Neural cell (in vitro differentiated cells): ENCODE measurements around the gene DIABLO. TPM values are rescaled to one million over a fixed set of nuclear protein-coding genes. Genes with fewer than 3 reads are reported as not detected.

Experiments
- H2AFZ ChIP-seq: fragments of 200-600, 300-800 bp; sonication (generic), shearing (Covaris generic); 2 replicates; pipeline ENCODE4 v1.6.0; 2014; ENCODE audit warnings: low read depth, mild to moderate bottlenecking, antibody characterized with exemption, low read length, moderate library complexity
- H3F3A ChIP-seq: fragments of 200-600 bp; shearing (Covaris generic); 2 replicates; pipeline ENCODE4 v1.6.1; 2016; ENCODE audit warnings: mild to moderate bottlenecking, moderate library complexity, mixed read lengths, antibody characterized with exemption, low read length; ENCODE audit not compliant: insufficient read depth, poor library complexity, severe bottlenecking
- H3K27ac ChIP-seq: fragments of 200-600, 300-800 bp; sonication (generic), shearing (Covaris generic); 2 replicates; pipeline ENCODE4 v1.5.1; 2014; ENCODE audit warnings: mild to moderate bottlenecking, low read length, moderate library complexity
- H3K27me3 ChIP-seq: fragments of 300-800, 200-600 bp; sonication (generic), shearing (Covaris generic); 2 replicates; pipeline ENCODE4 v1.6.0; 2014; ENCODE audit warnings: mild to moderate bottlenecking, low read depth, low read length, moderate library complexity; ENCODE audit not compliant: insufficient read depth
- H3K36me3 ChIP-seq: fragments of 300-800, 200-600 bp; sonication (generic), shearing (Covaris generic); 2 replicates; pipeline ENCODE4 v1.5.1; 2014; ENCODE audit warnings: mild to moderate bottlenecking, antibody characterized with exemption, low read length, moderate library complexity; ENCODE audit not compliant: insufficient read depth
- H3K4me2 ChIP-seq: fragments of 300-800, 200-600 bp; sonication (generic), shearing (Covaris generic); 2 replicates; pipeline ENCODE4 v1.6.0; 2014; ENCODE audit warnings: mild to moderate bottlenecking, low read length
- H3K4me3 ChIP-seq: fragments of 300-800, 200-600 bp; sonication (generic), shearing (Covaris generic); 2 replicates; pipeline ENCODE4 v1.5.1; 2014; ENCODE audit warnings: mild to moderate bottlenecking, low read length, moderate library complexity
- H3K79me2 ChIP-seq: fragments of 200-600 bp; shearing (Covaris generic); replicated peaks from 2 replicates; pipeline ENCODE4 v1.6.0; 2014; ENCODE audit warnings: mild to moderate bottlenecking, low read length, moderate library complexity; ENCODE audit not compliant: insufficient read depth
- H3K9ac ChIP-seq: fragments of 300-800, 200-600 bp; sonication (generic), shearing (Covaris generic); 2 replicates; pipeline ENCODE4 v1.6.1; 2016; ENCODE audit warnings: mild to moderate bottlenecking, low read length, mixed read lengths
- H3K9me2 ChIP-seq: fragments of 200-600 bp; shearing (Covaris generic); 2 replicates; pipeline ENCODE4 v1.6.1; 2016; ENCODE audit warnings: mild to moderate bottlenecking, low read length, mixed read lengths; ENCODE audit not compliant: insufficient read depth
- H3K9me3 ChIP-seq: fragments of 200-600, 300-800 bp; sonication (generic), shearing (Covaris generic); 2 replicates; pipeline ENCODE4 v1.6.1; 2016; ENCODE audit warnings: mild to moderate bottlenecking, mixed run types, low read length, moderate library complexity, mixed read lengths
- H4K20me1 ChIP-seq: fragments of 200-600 bp; shearing (Covaris generic); 2 replicates; pipeline ENCODE4 v1.6.1; 2016; ENCODE audit warnings: mild to moderate bottlenecking, mixed run types; ENCODE audit not compliant: insufficient read depth
- EP300 ChIP-seq: fragments of 450-650 bp; conservative IDR thresholded peaks from 2 replicates; pipeline ENCODE4 v1.6.1; 2014; ENCODE audit warnings: antibody characterized with exemption, mild to moderate bottlenecking, moderate library complexity; ENCODE audit not compliant: poor library complexity, severe bottlenecking
- EZH2 ChIP-seq: fragments of 200-600, 300-800 bp; shearing (Covaris generic), sonication (generic); IDR thresholded peaks from 2 replicates; pipeline ENCODE4 v1.6.1; 2014; ENCODE audit warnings: antibody characterized with exemption, low read length, borderline replicate concordance, mild to moderate bottlenecking; ENCODE audit not compliant: insufficient read depth, poor library complexity, severe bottlenecking
- MXI1 ChIP-seq: fragments of 450-650 bp; conservative IDR thresholded peaks from 2 replicates; pipeline ENCODE4 v1.6.1; 2014; ENCODE audit warnings: antibody characterized with exemption, mild to moderate bottlenecking; ENCODE audit not compliant: poor library complexity, severe bottlenecking
- POLR2AphosphoS5 ChIP-seq: IDR thresholded peaks from 2 replicates; pipeline ENCODE4 v1.6.1; 2012
- RAD21 ChIP-seq: fragments of 450-650 bp; conservative IDR thresholded peaks from 2 replicates; pipeline ENCODE4 v1.6.1; 2014; ENCODE audit warnings: antibody characterized with exemption, mild to moderate bottlenecking, moderate library complexity
- SMC3 ChIP-seq: fragments of 450-650 bp; conservative IDR thresholded peaks from 2 replicates; pipeline ENCODE4 v1.6.1; 2014; ENCODE audit warnings: antibody characterized with exemption, mild to moderate bottlenecking, moderate library complexity; ENCODE audit not compliant: poor library complexity
- TAF1 ChIP-seq: IDR thresholded peaks from 2 replicates; pipeline ENCODE4 v1.6.1; 2012; ENCODE audit warnings: low read depth
- polyA plus RNA-seq: library from polyadenylated mRNA; depleted of rRNA; stranded (reverse); fragments of >200 nt; gene quantifications from 2 replicates; pipeline ENCODE4 v1.2.3, GENCODE V29; 2014
- TF ChIP-seq, protein P1 (sequence below): fragments of 450-650 bp; IDR thresholded peaks from 2 replicates; pipeline ENCODE4 v1.5.1; 2014; ENCODE audit warnings: antibody characterized with exemption, mild to moderate bottlenecking, moderate library complexity; ENCODE audit not compliant: poor library complexity, severe bottlenecking
- TF ChIP-seq, protein P2 (sequence below): IDR thresholded peaks from 2 replicates; pipeline ENCODE4 v1.6.1; 2012; ENCODE audit warnings: borderline replicate concordance

Gene DIABLO
- polyA plus RNA-seq, 1 donor from 2014 or later, result 157 TPM

- Histone ChIP-seq H3K36me3 (no peaks in the 10 kb centered on the region), H3K27me3 (peaks cover 38% of the 10 kb centered on the region), H3K27ac (no peak overlapping the region), H2AFZ (no peak overlapping the region), H3K9me3 (no peaks in the 10 kb centered on the region), H3K9ac (no peak overlapping the region), H3K9me2 (no peaks in the 10 kb centered on the region), H4K20me1 (no peaks in the 10 kb centered on the region), H3F3A (no peaks in the 10 kb centered on the region), H3K79me2 (no peaks in the 10 kb centered on the region), H3K4me2 (no peak overlapping the region), H3K4me3 (no peak overlapping the region)
- TF ChIP-seq SMC3, result no peak
Measured at GRCh38 chr12:122201381-122201780, 24.5 kb downstream of the DIABLO start.

GRCh38 chr12:122200541-122201175 is 25.2 kb downstream of the DIABLO start:
- H3K9me3 ChIP-seq, result no peaks in the 10 kb centered on the region

More at GRCh38 chr12:122200541-122201175, 25.2 kb downstream of the DIABLO start:
- Histone ChIP-seq H3K9me2 (no peaks in the 10 kb centered on the region), H3K27me3 (peaks cover 38% of the 10 kb centered on the region), H3F3A (no peaks in the 10 kb centered on the region), H2AFZ (no peak overlapping the region), H3K4me2 (no peak overlapping the region), H3K79me2 (no peaks in the 10 kb centered on the region), H3K36me3 (no peaks in the 10 kb centered on the region), H3K9ac (no peak overlapping the region), H4K20me1 (no peaks in the 10 kb centered on the region), H3K27ac (no peak overlapping the region), H3K4me3 (no peak overlapping the region)
- TF ChIP-seq EZH2, result no peak
- TF ChIP-seq TAF1, result no peak
- no peak for TF ChIP-seq POLR2AphosphoS5
- TF ChIP-seq, protein P1, sequence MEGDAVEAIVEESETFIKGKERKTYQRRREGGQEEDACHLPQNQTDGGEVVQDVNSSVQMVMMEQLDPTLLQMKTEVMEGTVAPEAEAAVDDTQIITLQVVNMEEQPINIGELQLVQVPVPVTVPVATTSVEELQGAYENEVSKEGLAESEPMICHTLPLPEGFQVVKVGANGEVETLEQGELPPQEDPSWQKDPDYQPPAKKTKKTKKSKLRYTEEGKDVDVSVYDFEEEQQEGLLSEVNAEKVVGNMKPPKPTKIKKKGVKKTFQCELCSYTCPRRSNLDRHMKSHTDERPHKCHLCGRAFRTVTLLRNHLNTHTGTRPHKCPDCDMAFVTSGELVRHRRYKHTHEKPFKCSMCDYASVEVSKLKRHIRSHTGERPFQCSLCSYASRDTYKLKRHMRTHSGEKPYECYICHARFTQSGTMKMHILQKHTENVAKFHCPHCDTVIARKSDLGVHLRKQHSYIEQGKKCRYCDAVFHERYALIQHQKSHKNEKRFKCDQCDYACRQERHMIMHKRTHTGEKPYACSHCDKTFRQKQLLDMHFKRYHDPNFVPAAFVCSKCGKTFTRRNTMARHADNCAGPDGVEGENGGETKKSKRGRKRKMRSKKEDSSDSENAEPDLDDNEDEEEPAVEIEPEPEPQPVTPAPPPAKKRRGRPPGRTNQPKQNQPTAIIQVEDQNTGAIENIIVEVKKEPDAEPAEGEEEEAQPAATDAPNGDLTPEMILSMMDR, result no peak
- TF ChIP-seq EP300, result no peak
- no peak for TF ChIP-seq MXI1
- no peak for TF ChIP-seq RAD21
- TF ChIP-seq SMC3, result no peak
- TF ChIP-seq, protein P2, sequence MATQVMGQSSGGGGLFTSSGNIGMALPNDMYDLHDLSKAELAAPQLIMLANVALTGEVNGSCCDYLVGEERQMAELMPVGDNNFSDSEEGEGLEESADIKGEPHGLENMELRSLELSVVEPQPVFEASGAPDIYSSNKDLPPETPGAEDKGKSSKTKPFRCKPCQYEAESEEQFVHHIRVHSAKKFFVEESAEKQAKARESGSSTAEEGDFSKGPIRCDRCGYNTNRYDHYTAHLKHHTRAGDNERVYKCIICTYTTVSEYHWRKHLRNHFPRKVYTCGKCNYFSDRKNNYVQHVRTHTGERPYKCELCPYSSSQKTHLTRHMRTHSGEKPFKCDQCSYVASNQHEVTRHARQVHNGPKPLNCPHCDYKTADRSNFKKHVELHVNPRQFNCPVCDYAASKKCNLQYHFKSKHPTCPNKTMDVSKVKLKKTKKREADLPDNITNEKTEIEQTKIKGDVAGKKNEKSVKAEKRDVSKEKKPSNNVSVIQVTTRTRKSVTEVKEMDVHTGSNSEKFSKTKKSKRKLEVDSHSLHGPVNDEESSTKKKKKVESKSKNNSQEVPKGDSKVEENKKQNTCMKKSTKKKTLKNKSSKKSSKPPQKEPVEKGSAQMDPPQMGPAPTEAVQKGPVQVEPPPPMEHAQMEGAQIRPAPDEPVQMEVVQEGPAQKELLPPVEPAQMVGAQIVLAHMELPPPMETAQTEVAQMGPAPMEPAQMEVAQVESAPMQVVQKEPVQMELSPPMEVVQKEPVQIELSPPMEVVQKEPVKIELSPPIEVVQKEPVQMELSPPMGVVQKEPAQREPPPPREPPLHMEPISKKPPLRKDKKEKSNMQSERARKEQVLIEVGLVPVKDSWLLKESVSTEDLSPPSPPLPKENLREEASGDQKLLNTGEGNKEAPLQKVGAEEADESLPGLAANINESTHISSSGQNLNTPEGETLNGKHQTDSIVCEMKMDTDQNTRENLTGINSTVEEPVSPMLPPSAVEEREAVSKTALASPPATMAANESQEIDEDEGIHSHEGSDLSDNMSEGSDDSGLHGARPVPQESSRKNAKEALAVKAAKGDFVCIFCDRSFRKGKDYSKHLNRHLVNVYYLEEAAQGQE, result no peak
